HG02970 (cell line): ENCODE data around the gene CCDC196.
"Not testable (repeated sequence)": the region's sequence is repeated elsewhere in the genome, so short reads cannot be mapped to it uniquely, and the experiment has no call there.

ENCODE experiments used
- ATAC-seq: cut with Tn5 transposase; IDR thresholded peaks from one replicate; pipeline ENCODE4 v1.9.1; 2021; ENCODE audit warnings: mild to moderate bottlenecking, moderate library complexity, moderate number of reproducible peaks; ENCODE audit not compliant: unreplicated experiment, low FRiP score

Gene CCDC196

GRCh38 chr14:66545191-66545590 is 59.0 kb downstream of the CCDC196 start:
- ATAC-seq = not testable (repeated sequence)

DNA sequence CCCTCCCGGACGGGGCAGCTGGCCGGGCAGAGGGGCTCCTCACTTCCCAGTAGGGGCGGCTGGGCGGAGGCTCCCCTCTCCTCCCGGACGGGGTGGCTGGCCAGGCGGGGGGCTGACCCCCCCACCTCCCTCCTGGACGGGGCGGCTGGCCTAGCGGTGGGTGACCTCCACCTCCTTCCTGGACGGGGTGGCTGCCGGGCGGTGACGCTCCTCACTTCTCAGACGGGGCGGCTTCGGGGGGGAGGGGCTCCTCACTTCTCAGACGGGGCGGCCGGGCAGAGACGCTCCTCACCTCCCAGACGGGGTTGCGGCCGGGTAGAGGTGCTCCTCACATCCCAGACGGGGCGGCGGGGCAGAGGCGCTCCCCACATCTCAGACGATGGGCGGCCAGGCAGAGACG is 59.6 kb downstream of the CCDC196 start:
- ATAC-seq = not testable (repeated sequence)
